ENCODE results near the gene MAGI1.

The MAGI1 gene

GRCh38 chr3:65500398-65501306 lies 538.1 kb downstream of the MAGI1 start:
- no peak for DNase-seq

- DNase-seq = peak; percentile 84 to 95
These were observed 540.9 kb downstream of the MAGI1 start for GRCh38 chr3:65497846-65498245.

- DNase-seq = no peak
These were observed 541.5 kb downstream of the MAGI1 start for GRCh38 chr3:65497236-65497635.

- DNase-seq = no peak
These were observed 544.8 kb downstream of the MAGI1 start for GRCh38 chr3:65493938-65494337.

- DNase-seq = no peak
These were observed 545.3 kb downstream of the MAGI1 start for GRCh38 chr3:65493371-65493882.

GRCh38 chr3:65492249-65492648 lies 546.5 kb downstream of the MAGI1 start:
- DNase-seq = no peak

- DNase-seq = no peak
These were observed 548.6 kb downstream of the MAGI1 start for GRCh38 chr3:65490114-65490513.

GRCh38 chr3:65489253-65489652 lies 549.5 kb downstream of the MAGI1 start:
- DNase-seq = no peak

GRCh38 chr3:65485826-65486469 lies 552.8 kb downstream of the MAGI1 start:
- DNase-seq = no peak

- DNase-seq = no peak
These were observed 553.8 kb downstream of the MAGI1 start for GRCh38 chr3:65484964-65485363.

GRCh38 chr3:65483480-65483879 lies 555.2 kb downstream of the MAGI1 start:
- no peak for DNase-seq

- DNase-seq = no peak
These were observed 555.7 kb downstream of the MAGI1 start for GRCh38 chr3:65483011-65483410.

- peak in 1 of 2 experiments; percentile 3 for DNase-seq
These were observed 557.6 kb downstream of the MAGI1 start for GRCh38 chr3:65481085-65481484.

GRCh38 chr3:65479990-65480389 lies 558.7 kb downstream of the MAGI1 start:
- no peak for DNase-seq

- DNase-seq = no peak
These were observed 559.9 kb downstream of the MAGI1 start for GRCh38 chr3:65478551-65479500.

- DNase-seq = no peak
These were observed 565.0 kb downstream of the MAGI1 start for GRCh38 chr3:65473736-65474135.

- DNase-seq = no peak
These were observed 566.2 kb downstream of the MAGI1 start for GRCh38 chr3:65472501-65472900.

GRCh38 chr3:65466300-65466988 lies 572.3 kb downstream of the MAGI1 start:
- no peak for DNase-seq

- DNase-seq = no peak
These were observed 588.8 kb downstream of the MAGI1 start for GRCh38 chr3:65449841-65450428.

- DNase-seq = peak in 1 of 2 experiments; percentile 5
These were observed 590.6 kb downstream of the MAGI1 start for GRCh38 chr3:65448120-65448519.

GRCh38 chr3:65445573-65446169 lies 593.0 kb downstream of the MAGI1 start:
- DNase-seq = no peak
